HG02678 (cell line): Measurements from ENCODE around the gene ATP1A1.

Experiments
- ATAC-seq: cut with Tn5 transposase; IDR thresholded peaks from one replicate; pipeline ENCODE4 v1.9.1; 2021; ENCODE audit warnings: mild to moderate bottlenecking, moderate library complexity; ENCODE audit not compliant: unreplicated experiment

ATP1A1 gene

DNA sequence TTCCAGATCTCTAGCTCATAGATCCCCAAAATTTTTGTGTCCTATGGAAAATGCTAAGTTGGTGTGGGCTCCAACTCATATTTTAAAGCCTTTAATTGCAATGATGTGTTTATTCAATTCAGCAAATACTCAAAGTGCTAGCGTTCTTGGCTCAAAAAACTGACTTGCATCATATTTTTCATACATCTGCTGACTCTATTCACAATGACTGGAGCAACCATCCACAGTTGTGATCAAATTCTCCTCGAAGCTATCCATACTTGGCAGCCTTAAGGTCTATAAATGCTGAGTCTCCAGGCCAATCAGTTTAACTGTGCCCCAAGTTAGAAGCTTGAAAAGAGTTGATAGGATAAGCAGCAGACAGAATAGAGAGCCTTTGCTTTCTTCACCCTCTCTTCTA lies 2.9 kb upstream of the ATP1A1 start:
- ATAC-seq: no peak

DNA sequence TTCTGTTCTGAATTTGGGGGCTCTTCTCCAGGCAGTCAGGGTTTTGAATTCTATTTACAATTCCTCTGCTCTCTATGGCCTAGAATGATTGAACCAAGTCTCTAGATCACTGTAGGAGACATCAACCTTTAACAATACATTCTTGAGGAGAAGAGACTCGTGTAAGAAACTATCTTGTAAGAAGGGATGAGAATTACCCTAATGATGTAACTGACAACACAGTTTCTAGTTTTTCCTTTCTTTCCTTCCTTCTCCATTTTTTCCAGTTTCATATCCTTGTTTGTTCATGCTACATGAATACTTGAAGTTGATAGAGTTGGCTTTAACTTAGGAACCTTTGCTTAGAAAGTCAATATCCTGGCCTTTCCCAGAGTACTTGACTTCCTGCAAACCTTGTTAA lies 1.3 kb upstream of the ATP1A1 start:
- ATAC-seq: no peak

DNA sequence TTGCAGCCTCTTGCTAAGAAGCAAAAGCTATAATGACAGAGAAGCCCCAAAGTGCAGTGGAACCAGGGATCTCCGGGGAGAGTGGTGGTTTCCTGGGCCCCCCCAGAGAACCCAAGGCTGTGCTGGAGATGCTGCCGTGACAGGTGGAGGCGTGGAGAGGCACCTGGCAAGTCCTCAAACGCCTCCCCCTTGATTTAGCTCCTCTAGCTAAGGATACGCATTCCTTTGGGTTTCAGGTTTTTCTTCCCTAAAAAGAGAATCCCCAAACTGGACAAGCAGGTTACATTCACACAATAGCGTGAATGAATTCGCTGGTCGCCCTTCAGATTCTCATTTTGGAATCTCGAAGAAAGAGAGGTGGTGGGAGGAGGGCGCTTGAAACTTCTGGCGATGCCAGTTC lies 853 bp upstream of the ATP1A1 start:
- no peak for ATAC-seq

DNA sequence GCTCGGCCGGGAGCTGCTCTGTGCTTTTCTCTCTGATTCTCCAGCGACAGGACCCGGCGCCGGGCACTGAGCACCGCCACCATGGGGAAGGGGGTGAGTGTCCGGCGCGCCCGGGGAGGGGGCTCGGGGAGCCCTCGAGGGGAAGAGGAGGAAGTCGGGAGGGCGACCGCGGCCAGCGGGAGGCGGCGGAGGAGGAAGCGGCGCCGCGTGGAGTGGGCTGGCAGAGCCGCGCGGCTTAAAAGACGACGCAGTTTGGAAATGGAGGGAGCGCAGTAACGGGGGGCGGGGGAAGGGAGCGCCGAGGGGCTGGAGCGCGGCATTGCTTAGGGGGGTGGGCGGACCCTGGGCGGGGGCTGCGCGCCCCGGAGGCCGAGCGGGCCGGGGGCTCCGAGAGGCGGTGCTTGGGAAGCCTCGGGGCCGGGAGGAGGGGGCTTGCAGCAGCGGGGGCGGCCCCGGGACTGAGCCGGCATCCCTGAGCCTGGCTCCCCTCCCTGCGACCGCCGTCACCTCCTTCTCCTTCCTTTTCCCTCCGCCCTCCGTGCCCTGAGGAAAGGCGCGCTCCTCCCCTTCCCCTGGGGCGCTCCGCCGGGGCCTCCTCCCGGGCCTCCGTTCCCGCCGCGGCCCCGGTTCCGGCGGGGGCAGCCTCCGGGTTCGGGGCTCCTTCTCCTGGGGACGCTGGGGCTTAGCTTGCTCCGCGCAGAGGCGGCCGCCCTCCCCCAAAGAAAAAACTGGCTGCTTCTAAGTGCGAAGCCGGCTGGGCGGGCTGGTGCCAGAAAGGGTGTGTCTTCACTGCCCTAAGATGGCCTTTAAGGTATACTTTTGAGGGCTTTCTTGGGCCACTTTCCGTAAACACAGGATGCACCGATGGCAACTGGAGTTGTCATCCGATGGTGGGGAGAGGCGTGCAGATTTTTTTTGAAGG lies 648 bp downstream of the ATP1A1 start:
- ATAC-seq: peak; percentile 3

DNA sequence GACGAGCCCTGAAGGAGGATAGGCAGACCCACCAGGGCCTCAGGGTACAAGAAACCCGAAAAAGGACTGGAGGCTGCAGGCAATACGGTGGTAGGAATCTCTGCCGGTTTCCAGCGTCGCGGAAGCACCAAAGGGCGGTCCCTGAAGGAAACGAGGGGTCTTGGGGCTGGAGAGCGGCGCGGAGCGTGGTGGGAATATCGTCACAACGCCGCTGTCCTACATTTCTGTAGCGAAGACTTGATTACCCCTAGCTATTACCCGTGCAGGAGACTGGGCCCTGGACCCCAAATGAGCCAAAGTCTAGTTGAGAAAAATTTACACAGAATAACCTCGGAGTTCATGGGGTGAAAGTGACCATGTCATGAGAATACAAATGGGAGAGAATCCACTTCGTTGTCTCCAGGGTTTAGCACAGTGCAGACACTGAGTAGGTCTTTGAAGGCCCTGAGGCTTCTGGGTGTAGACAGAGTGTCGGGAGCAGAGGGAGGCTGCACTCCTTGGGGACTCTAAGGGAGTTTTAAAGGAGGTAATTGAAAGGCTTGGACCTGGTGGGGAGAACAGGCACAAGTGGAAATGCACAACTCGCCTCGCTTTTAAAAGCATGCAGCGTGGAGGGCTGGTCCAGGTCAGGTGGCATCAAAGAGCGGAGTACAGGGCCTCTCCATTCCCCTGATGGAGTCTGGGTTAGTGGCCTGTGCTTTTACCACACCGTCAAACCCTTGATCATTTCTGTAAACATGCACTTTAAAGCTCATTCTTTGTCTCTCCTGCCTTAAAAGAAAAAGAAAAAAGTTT lies 1.5 kb downstream of the ATP1A1 start:
- no peak for ATAC-seq

DNA sequence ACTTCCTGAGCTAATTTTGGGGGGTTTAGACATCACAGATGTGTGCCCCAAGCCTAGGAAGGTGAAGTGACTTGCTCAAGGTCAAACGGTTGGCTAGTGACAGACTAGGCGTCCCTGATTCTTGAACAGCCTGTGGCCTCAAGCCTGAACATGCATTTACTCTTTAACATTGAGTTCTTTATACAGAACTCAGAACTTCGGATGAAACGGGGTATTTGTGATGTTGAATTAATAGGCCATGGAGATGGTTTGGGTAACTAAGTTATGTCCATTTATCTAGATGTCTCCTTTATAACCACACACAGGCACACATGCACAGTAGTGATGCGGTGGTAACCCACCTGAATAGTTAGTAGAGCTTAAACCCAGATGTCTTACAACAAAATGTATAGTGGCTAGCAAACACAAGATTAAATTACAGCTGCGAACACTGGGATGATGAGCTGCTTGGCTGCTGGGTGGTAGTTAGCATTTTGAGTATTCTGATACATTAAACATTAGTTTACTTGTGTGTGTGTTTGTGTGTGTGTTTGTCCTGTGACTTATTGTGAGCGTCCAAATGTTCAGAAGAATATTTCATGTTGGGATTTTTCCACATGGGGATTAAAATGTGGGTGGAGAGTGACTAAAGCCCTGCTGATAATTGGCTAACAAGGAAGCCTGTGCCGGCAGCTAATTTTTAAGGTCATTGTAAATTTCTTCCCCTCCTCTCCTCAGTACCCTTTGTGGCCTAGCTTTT lies 2.3 kb downstream of the ATP1A1 start:
- no peak for ATAC-seq

DNA sequence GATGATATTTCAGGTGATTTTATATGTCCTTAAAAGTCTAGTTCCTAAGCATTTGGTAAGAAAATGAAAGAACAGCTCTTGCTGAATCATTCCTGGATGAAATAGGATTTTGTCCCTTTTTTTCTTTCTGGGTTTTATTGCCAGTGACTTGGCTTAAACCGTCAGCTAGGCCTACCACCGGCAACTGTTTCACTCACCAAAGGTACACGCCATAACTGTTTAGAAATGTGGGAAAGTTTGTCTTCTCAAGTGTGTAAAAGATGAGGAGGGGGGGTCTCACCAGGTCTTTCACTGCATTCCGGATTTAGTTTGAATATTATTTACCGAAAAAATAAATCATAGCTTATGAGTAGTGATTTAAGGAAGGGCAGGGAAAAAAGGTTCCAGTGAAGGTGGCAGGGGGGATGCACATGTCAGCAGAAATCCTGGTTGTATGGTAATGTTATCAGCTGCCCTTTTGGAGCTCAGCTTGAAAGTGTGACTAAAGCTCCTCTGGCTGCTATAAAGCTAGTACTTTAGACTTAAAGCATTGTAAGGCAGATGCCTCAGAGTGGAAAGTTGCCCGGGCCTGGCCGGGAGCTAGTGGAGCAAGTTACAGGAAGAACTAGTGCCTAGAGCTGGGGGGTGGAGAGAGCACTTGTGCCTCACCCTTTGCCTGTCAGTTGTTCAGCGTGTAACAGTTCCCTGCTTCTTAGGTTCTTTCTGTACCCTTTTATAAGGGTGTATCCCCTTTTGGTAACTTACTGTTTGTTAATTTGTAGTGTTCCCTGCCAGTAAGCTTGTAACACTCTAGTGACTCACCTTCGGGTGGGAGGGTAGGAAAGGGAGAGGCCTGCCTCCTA lies 3.1 kb downstream of the ATP1A1 start:
- no peak for ATAC-seq

DNA sequence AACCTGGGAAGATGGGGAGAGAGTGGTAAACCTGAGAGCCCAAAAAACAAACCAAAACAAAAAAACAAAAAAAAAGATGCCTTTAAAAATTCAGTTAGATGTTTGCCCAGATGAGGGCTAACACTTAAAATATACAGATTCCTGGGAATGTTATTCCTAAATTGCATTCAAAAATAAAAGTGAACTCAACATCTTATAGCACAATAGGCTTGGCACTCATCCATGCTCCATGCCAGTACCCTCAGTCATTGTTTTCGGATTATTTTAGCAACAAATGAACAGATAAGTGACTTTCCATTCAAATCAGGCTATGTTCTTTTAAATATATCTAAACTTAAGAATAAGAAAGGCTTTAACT lies 3.7 kb downstream of the ATP1A1 start:
- ATAC-seq: no peak

DNA sequence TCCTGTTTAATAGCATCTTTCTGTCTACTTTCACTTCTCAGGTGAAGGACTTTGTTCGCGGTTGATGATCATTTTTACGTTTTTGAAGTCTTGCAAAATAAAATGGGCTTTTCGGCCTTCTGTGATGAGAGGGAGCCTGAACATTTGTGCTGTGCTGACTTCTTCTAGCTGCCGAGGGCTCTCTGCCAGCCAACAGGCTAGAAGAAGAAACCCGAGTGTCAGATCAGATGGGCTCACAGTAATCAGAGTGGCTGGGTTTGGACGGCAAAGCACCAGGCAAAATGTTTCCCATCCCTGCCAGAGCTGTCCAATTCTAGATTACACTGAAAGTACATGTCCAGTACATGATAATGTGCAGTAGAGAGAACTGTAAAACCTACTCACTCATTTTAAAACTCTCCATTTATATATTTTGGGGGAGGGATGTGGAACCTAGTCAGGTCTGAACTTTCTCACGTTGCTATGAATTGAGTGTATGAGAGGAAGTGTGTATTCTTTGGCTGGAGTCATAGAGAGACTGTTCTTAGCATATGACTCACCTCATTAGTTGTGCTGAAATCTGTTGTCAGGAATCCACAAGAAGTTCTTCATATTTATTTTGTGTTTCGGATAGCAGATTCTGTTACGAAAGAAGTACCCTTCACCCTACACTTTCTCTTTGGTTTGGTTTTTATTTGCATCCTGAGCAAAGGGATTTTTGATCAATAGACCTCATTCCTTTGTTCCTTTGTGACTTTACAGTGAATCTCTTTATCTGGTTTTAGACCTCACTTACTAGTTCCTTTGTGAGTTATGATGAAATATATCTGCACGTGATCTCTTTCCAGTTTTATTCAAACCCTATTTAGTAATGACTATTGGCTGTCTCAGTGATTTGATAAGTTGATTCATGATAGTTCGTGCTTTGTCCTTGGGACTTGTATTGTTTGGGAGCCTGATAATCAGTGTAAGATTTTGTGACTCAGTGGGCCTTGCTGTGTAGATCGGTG lies 4.8 kb downstream of the ATP1A1 start:
- ATAC-seq: peak; percentile 63

DNA sequence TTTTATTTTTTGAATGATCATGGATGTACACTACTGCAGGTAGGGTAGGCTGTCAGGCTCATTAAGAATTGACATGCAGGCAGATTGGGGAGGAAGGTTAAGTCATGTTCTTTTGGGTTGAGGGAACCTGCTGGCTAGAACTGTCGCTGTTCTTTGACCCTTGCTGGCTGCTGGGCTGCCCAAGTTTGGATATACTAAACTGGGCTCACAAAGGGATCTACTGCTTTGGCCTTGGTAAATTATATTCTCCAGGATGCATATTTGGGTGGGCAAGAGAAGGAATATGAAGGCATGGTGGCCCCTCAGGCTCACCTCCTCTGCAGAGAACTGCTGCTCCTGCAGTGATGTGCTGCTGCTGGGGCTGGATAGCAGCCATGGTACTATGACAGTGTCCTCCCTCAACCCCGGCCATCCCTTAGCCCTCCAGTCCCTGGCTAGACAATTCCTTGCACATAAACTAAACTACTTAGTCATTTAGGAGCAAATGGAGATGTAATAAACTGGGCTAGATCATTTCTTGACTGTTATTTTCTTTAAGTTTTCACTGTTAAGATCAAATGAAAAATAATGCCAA lies 6.1 kb downstream of the ATP1A1 start:
- no peak for ATAC-seq

DNA sequence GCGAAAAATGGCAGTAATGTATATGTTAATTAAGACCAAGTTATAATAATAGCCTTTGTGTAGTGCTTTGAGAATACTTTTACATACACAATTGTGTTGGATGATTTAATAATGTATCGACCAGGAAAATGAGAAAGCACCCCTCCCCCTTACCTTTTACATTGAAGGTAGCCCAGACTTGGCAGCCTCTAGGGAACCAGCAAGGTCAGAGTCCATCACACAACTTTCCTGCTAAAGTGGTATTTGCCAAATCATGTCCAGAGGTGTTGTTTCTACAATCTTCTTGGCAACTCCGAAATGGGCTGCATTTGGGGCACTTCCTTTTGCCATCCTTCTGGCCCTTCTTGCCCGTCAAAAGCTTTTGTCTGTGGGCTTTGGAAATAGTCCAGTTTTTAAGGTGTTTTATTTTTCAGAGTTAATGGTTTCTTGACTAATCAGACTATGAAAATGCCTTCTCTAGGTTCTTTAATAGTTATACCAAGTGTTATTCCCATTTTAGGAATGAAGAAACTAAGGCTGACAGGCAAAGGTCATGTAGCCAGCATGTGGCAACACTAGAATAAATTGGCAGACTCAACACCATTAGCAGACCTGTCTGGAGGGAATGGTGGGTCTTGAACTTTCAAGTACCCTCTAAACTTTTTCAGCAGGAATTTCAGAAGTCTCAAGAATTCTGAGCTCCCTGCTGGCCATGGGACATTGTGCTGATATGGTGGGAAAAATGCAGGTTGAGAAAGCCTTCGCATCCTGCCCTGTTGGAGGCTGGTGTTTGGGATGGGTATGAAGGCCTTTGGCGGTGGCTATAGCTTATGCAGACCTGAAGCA lies 6.8 kb downstream of the ATP1A1 start:
- no peak for ATAC-seq

DNA sequence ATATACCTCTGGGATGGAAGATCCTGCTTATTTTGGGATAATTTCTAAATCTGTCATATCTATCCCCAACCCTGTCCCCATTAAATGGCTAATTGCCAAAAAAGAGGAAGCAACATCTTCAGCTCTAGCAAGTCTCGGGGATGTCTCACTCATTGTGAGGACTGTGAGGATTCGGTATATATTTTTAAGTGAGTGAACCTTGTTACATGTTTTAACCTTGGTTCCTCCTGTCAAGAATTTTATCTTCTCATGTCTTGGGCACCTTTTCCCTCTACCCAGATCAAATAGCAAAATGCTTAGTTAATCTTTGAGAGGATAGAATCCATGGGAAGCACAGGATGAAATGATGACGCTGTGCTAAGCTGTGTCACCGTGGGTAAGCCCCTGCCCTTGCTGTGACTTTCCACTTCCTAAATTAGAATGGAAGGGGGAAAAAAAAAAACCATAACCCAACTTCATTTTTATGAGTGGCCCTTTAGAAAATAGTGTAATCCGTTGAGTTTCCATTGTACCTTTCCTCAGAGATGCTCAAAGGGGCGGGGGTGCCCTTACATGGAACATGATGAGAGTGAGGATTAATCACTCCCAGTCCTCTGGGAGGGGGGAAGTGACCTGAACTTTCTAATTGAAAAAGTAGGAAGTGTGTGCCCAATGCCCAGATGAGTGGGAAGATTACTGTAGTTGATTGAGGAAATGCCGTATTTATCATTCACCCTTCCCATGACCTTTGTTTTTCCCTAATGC lies 7.6 kb downstream of the ATP1A1 start:
- no peak for ATAC-seq

DNA sequence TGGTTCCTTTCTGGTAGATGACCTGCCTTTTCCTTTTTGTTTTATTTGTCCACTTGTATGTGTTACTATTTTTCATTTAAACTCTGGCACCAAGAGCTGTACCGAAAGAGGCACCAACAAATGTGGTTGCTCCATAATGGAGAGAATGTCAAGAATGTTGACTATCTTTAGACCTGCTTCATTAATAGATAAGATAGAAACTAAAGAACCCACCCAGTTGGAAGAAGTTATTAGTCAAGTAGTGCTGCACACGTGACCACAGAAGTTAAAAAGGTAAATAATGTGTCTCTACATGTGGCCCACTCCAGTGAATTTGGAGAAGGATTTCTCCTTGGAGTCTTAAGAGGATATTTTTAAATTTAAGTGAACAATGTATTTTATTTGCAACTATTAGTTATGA lies 9.3 kb downstream of the ATP1A1 start:
- ATAC-seq: no peak

DNA sequence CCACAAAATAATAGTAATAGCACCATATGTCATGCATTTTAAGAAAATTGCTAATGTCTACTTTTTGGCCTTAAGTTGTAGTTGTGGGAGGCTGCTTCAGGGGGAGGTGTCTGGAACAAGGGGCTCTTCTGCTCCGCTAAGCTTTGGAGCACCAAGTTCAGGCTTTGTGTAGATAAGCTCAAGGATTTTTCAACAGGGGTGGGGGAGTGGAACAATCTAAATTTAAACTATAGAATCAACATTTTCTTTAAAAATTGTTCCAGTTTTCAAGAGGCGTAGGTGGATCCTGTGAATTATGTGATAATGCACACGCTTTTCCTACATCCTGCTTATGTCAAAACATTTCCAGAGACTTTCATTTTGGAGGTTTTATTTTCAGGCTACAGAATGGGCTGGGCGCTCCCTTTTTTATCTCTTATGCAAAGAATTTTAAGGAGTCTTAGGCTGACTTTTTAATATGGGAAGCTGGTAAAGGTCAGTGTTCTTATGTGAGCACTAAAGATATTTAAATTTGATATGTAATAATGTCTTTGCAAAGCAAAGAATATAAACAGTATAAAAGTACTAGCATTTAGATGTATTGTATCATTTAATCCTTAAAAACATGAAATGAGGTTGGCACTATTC lies 9.9 kb downstream of the ATP1A1 start:
- ATAC-seq: no peak

DNA sequence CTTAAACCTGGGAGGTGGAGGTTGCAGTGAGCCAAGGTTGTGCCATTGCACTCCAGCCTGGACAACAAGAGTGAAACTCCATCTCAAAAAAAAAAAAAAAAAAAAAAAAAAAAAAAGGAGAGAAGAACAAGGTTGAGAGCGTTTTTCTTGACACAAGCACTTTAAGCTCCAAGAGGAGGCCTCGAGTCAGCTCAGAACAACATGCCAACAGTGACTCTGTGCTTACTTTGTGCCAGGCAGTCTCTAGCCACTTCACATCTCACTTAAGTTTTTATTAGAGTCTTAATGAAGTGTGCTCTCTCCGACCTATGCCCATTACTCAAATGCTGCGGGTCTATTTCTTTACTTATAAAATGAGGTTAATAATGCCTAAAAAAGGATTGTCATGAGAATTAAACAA lies 13.0 kb downstream of the ATP1A1 start:
- no peak for ATAC-seq

DNA sequence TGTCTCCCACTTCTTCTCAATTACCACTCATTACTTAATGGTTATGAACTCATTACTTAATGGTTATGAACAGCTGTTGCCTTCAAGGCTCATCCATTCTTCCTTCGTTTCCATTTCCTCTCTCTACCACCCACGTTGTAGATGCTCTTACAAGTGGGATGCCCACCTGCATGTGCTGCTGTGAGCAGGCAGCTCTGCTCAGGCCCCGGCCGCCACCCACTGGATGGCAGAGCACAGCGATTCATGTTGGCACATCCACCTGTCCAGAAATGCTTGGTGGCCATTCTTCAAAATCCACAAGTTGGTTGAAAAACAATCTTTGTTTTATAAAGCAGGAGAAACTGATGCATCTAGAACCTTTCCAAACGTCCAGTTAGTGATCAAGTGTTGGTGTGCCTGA lies 14.5 kb downstream of the ATP1A1 start:
- no peak for ATAC-seq

DNA sequence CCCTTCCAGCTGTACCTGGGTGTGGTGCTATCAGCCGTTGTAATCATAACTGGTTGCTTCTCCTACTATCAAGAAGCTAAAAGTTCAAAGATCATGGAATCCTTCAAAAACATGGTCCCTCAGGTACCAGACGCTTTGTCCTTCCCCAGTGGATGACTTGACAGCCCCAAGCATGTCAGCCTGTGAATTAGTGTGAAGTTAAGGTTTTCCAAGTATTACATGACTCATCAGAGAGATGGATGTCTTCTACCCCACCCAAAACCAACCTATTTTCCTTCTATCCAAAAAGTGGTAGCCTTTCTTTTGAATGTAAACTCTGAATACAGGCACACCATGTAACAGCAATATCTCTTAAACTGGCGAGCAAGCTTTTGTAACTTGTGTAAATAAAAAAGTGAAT lies 15.1 kb downstream of the ATP1A1 start:
- ATAC-seq: no peak
